HepG2 (cell line): ENCODE measurements around the gene PIANP. TPM values are rescaled to one million over a fixed set of nuclear protein-coding genes. Genes with fewer than 3 reads are reported as not detected.
A peak's percentile ranks its signal among the peaks of the same experiment; 100 is the strongest.

Source experiments
- ATAC-seq: fragments of 200-7000 bp; cut with Tn5 transposase; 3 replicates; pipeline ENCODE4 v1.9.1; 2020; ENCODE audit warnings: mild to moderate bottlenecking, moderate library complexity
- BruUV-seq: library from RNA; stranded (reverse); fragments of 400-500 nt; replicated peaks from 2 replicates; lab custom pipeline; 2021; lab: Mats Ljungman, UMichigan
- CTCF ChIA-PET: fragments of 300-600 bp; formaldehyde crosslinking; extraction: SDS; loops from one replicate; lab custom pipeline; 2021; ENCODE audit warnings: low total read pairs, inconsistent platforms, low intra/inter-chr PET ratio; lab: Yijun Ruan, JAX
- POLR2A ChIA-PET: fragments of 350-600 bp; sonication (Branson Sonifier 250); formaldehyde crosslinking; loops from one replicate; lab custom pipeline; 2020; ENCODE audit warnings: antibody characterized with exemption, inconsistent platforms; lab: Yijun Ruan, JAX
- DNase-seq: peaks from one replicate; pipeline ENCODE4 v3.0.0-alpha.2; 2015; ENCODE audit warnings: low spot score
- FAIRE-seq: peaks from 3 replicates; lab custom pipeline; 2011; peaks lifted over from hg19 to GRCh38; lab: Jason Lieb, UNC
- H2AFZ ChIP-seq: one replicate; pipeline ENCODE4 v1.6.1; 2011; ENCODE audit warnings: low read length, inconsistent platforms
- H3K27ac ChIP-seq: fragments of 300-600 bp; 3 replicates; pipeline ENCODE4 v1.8.0; 2011; ENCODE audit warnings: mixed run types, mild to moderate bottlenecking, mixed read lengths, low read length, inconsistent platforms; ENCODE audit not compliant: insufficient read depth; ENCODE audit errors: extremely low read length
- H3K27me3 ChIP-seq, 2 experiments: fragments of 200-600 bp in 1 of 2; 2 replicates in 1 of 2; 3 replicates in 1 of 2; pipeline versions ENCODE4 v1.6.0 to v1.8.0; 2011; ENCODE audit warnings: low read length in 2 of 2, mild to moderate bottlenecking in 2 of 2, moderate library complexity in 2 of 2, inconsistent platforms in 1 of 2; ENCODE audit not compliant: insufficient read depth in 2 of 2, control insufficient read depth in 1 of 2
- H3K36me3 ChIP-seq, 2 experiments: fragments of 200-600 bp in 1 of 2; replicated peaks in 1 of 2; 2 replicates in 1 of 2; 3 replicates in 1 of 2; pipeline versions ENCODE4 v1.5.1 to v1.8.0; 2011; ENCODE audit warnings: low read length in 2 of 2, inconsistent platforms in 1 of 2; ENCODE audit not compliant: insufficient read depth in 2 of 2, control insufficient read depth in 1 of 2
- H3K4me1 ChIP-seq: 2 replicates; pipeline ENCODE4 v1.5.1; 2012; ENCODE audit warnings: low read length, inconsistent platforms; ENCODE audit not compliant: insufficient read depth
- H3K4me2 ChIP-seq: 2 replicates; pipeline ENCODE4 v1.6.0; 2011; ENCODE audit warnings: low read depth, low read length, inconsistent platforms
- H3K4me3 ChIP-seq, 3 experiments: fragments of 200-600 bp in 1 of 3; sonication (generic), shearing (Covaris generic) in 1 of 3; replicated peaks in 1 of 3; 2 replicates each; pipeline ENCODE4 v1.5.1; 2011 to 2016; ENCODE audit warnings: low read length in 3 of 3, inconsistent platforms in 2 of 3, low read depth in 2 of 3, mild to moderate bottlenecking in 2 of 3, control low read depth in 1 of 3, mixed read lengths in 1 of 3; ENCODE audit not compliant: insufficient read depth in 1 of 3
- H3K79me2 ChIP-seq: one replicate; pipeline ENCODE4 v1.6.1; 2011; ENCODE audit warnings: low read length, inconsistent platforms; ENCODE audit not compliant: insufficient read depth
- H3K9ac ChIP-seq: 2 replicates; pipeline ENCODE4 v1.6.0; 2011; ENCODE audit warnings: mild to moderate bottlenecking, low read depth, low read length, inconsistent platforms; ENCODE audit not compliant: insufficient read depth
- H3K9me3 ChIP-seq: 2 replicates; pipeline ENCODE4 v1.5.1; 2012; ENCODE audit warnings: mild to moderate bottlenecking, low read length
- H4K20me1 ChIP-seq: 2 replicates; pipeline ENCODE4 v1.6.0; 2011; ENCODE audit warnings: inconsistent platforms, mild to moderate bottlenecking, low read length, moderate library complexity; ENCODE audit not compliant: insufficient read depth
- AGO2 ChIP-seq: fragments of 200-400 bp; formaldehyde crosslinking; optimal IDR thresholded peaks from 2 replicates; pipeline ENCODE3; 2017; ENCODE audit warnings: mild to moderate bottlenecking, low read depth, low read length, moderate library complexity
- NCOA2 ChIP-seq: sonication (generic); formaldehyde crosslinking; IDR thresholded peaks from 2 replicates; pipeline ENCODE4 v1.8.0; 2022; ENCODE audit warnings: inconsistent platforms
- RBFOX2 ChIP-seq: fragments of 200-400 bp; formaldehyde crosslinking; IDR thresholded peaks from 2 replicates; pipeline ENCODE4 v1.6.1; 2017; ENCODE audit warnings: low read depth, mild to moderate bottlenecking, low read length
- ZBED4 ChIP-seq: sonication (generic); formaldehyde crosslinking; IDR thresholded peaks from 2 replicates; pipeline ENCODE4 v1.4.0; 2020; ENCODE audit warnings: missing genetic modification reagents, borderline replicate concordance
- ZNF558 ChIP-seq: sonication (generic); formaldehyde crosslinking; IDR thresholded peaks from 2 replicates; pipeline ENCODE4 v1.9.0; 2022; ENCODE audit warnings: mild to moderate bottlenecking, missing genetic modification reagents, borderline replicate concordance
- WGBS: methylation state at CpG from one replicate; pipeline ENCODE4 v1.1.6; 2017; ENCODE audit warnings: low lambda C conversion rate; 5-methylcytosine and 5-hydroxymethylcytosine counted together
- in situ Hi-C: cut with HindIII; loops from 2 replicates; pipeline ENCODE4 v1.10.0; 2017; ENCODE audit warnings: low pct_unique_long_range_greater_than_20kb; ENCODE audit not compliant: extremely low pct_ligation_motif_present
- intact Hi-C: fragments of 100-400 bp; cut with micrococcal nuclease; formaldehyde crosslinking; loops from one replicate; pipeline ENCODE4 v1.10.0; 2022; ENCODE audit not compliant: unreplicated experiment
- polyA plus RNA-seq, 8 experiments: library from polyadenylated mRNA; depleted of rRNA in 3 of 8; stranded (reverse) in 7 of 8; unstranded in 1 of 8; fragments of >200 nt; fragmentation: Illumina TruSeq in 4 of 8; extraction: Trizol in 4 of 8; gene quantifications; 2 replicates each; pipeline versions ENCODE4 v1.2.1 to v1.2.3, GENCODE V29; 2011 to 2016; ENCODE audit warnings: low read depth in 4 of 8, missing spikeins in 1 of 8, mixed read lengths in 1 of 8; ENCODE audit not compliant: insufficient read depth in 1 of 8
- total RNA-seq, 5 experiments: library from RNA; depleted of rRNA; stranded (reverse); fragments of >200 nt; fragmentation: Illumina TruSeq; extraction: Trizol; gene quantifications; 2 replicates each; pipeline ENCODE4 v1.2.3, GENCODE V29; 2016; ENCODE audit warnings: low read depth in 1 of 5

PIANP gene
- total and polyA plus RNA-seq, 2 of the 13 experiments (the other 11 are each of a cell fraction or from before 2014, with no cell fraction given), result not detected

- no peak for TF ChIP-seq ZBED4
- TF ChIP-seq, all 625 proteins: peak for 9
These were observed at the start of gene PIANP (continued) for GRCh38 chr12:6700646-6701051.

DNA sequence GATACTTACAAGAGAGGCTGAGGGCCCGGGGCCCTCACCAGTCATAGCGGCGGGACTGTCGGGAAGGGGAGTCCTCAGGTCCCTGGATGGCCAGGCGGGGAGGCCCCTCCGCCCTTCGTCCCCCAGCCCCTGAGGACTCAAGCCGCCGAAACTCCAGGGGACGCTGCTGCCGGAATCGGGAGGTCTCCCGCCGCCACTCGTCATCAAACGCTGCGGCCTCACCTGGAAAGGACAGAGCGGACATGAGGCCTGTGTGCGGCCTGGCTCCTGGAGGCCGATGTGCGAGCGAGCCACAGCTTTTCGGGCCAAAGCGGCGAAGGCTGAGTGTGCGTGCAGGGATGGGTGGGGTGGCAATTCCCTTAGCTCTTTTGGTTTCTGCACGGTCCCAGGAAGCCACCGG, 48.1 kb upstream of the PIANP start:
- H3K9me3 ChIP-seq, result no peaks in the 10 kb centered on the region
- no peak overlapping the region for H2AFZ ChIP-seq
- BruUV-seq, result no TSS peak
- in situ Hi-C loops (loop anchor here (5.0 kb wide), 1 partner anchor 34 kb away; no protein-coding TSS in a partner anchor), intact Hi-C loops (no loop called here)
- no peaks in the 10 kb centered on the region for H3K27me3 ChIP-seq
- ATAC-seq (no peak), FAIRE-seq (no peak), DNase-seq (no peak)
- peaks cover 17% of the 10 kb centered on the region for H3K4me1 ChIP-seq
- ChIA-PET POLR2A (no interaction called here), CTCF (no interaction called here)
- peaks cover 21% of the 10 kb centered on the region for H3K79me2 ChIP-seq
- H3K4me2 ChIP-seq, result no peak overlapping the region
- TF ChIP-seq RBFOX2 (peak; percentile 61), NCOA2 (CRISPR knock-in tag) (no peak), AGO2 (peak; percentile 81), ZNF558 (CRISPR knock-in tag) (no peak)
- H3K27ac ChIP-seq, result no peak overlapping the region
- peaks cover 35 to 52% of the 10 kb centered on the region in 2 experiments for H3K36me3 ChIP-seq
- H3K9ac ChIP-seq, result no peak overlapping the region
- no peak overlapping the region for H3K4me3 ChIP-seq
- 99% methylated on average over 22 of the region's 28 CpGs for WGBS
- H4K20me1 ChIP-seq, result 0 out of 2 replicates have a peak, but pooled peaks cover 6% of the 10 kb centered on the region
